ENCODE measurements around the gene PRAMEF12. TPM values are rescaled to one million over a fixed set of nuclear protein-coding genes. Genes with fewer than 3 reads are reported as not detected.

PRAMEF12 gene
- polyA plus RNA-seq, 1 of the 3 experiments (the other 2 are of a cell fraction): not detected

DNA sequence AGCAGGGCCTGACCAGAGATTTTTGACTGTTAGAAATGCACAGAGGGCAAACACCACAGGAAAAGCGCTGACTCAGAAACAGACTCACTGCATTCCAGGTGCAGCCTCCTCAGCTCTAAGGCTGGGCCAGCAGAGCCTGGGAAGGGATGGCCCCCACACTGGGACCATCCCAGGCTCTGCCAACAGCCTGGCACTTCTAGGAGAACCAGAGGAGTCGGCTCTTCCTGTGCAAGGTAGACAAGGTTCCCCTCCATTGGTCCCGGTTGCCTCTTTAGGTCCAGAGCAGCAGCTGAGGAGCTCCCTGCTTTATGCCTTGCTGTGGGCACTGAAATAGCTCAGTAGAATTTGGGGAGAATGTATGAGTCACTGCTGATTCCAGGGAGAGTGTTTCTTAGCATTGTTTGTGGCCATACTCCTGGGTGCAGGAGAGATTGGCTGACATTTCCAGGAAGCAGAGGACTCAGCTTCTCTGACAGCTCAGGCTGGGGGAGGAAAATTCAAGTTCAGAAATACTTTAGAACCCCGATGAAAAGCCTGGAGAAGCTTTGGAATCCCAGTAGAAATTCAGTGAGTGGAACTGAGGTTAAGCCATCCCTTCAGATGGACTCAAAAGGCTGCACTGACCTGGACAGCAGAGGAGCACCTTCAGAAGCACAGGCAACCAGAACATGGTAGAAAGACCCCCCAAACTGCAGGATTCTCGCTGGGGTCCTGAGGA is 37.3 kb downstream of the PRAMEF12 start:
- Histone ChIP-seq H4K20me1 (ENCODE audit: insufficient read depth) (no peaks in the 10 kb centered on the region), H3K27ac (ENCODE audit: low read depth in 2 of 2, low read length in 1 of 2) (peak overlapping the region in 1 of 2 experiments; percentile 24; a peak in 1 of 4 replicates), H3K9ac (peak overlapping the region; percentile 28; the same call in 1 of the 2 replicates), H3K4me2 (peak overlapping the region; percentile 68), H3K9me2 (no peaks in the 10 kb centered on the region), H2AFZ (ENCODE audit: low read depth) (peak overlapping the region; percentile 35; the same call in 1 of the 2 replicates), H3F3A (replicated peaks; ENCODE audit: insufficient read depth) (no peaks in the 10 kb centered on the region), H3K27me3 (ENCODE audit: insufficient read depth) (no peaks in the 10 kb centered on the region), H3K9me3 (no peaks in the 10 kb centered on the region), H3K36me3 (replicated peaks in 1 of 2; ENCODE audit: control insufficient read depth in 1 of 2, insufficient read depth in 2 of 2, low read length in 1 of 2) (no peaks in the 10 kb centered on the region), H3K79me2 (ENCODE audit: insufficient read depth) (no peaks in the 10 kb centered on the region), H3K4me3 (ENCODE audit: low read depth in 2 of 2, low read length in 1 of 2) (no peak overlapping the region), H3K4me1 (ENCODE audit: control insufficient read depth in 1 of 2, insufficient read depth in 2 of 2, low read depth in 1 of 2, low read length in 1 of 2) (no peaks in the 10 kb centered on the region)
- no peak for DNase-seq
- ChIA-PET POLR2A (no interaction called here), CTCF (no interaction called here)
- 0% methylated on average over 1 of the region's 5 CpGs for WGBS (ENCODE audit: low lambda C conversion rate)
- TF ChIP-seq SIN3A (IDR thresholded peaks at IDR 0.05; ENCODE audit: borderline replicate concordance, low read depth, low read length) (no peak), JUND (IDR thresholded peaks at IDR 0.05) (peak; percentile 39), YY1 (IDR thresholded peaks at IDR 0.05; ENCODE audit: low read depth) (no peak), TEAD4 (IDR thresholded peaks at IDR 0.05; ENCODE audit: borderline replicate concordance, insufficient read depth) (peak; percentile 38), EZH2phosphoT487 (IDR thresholded peaks at IDR 0.05; ENCODE audit: borderline replicate concordance, low read depth) (no peak), SMC3 (IDR thresholded peaks at IDR 0.05; ENCODE audit: low read depth, low read length) (no peak), FOSL2 (IDR thresholded peaks at IDR 0.05; ENCODE audit: borderline replicate concordance, low read depth) (peak; percentile 62; the same call in 1 of the 2 replicates), TCF12 (IDR thresholded peaks at IDR 0.05) (peak; percentile 46; the same call in 1 of the 2 replicates), MEF2A (IDR thresholded peaks at IDR 0.05; ENCODE audit: borderline replicate concordance, low read depth) (no peak), POLR2AphosphoS5 (IDR thresholded peaks at IDR 0.05; ENCODE audit: low read depth, low read length) (no peak), FOXM1 (IDR thresholded peaks at IDR 0.05; ENCODE audit: low read depth) (no peak), ELF1 (IDR thresholded peaks at IDR 0.05) (no peak)

DNA sequence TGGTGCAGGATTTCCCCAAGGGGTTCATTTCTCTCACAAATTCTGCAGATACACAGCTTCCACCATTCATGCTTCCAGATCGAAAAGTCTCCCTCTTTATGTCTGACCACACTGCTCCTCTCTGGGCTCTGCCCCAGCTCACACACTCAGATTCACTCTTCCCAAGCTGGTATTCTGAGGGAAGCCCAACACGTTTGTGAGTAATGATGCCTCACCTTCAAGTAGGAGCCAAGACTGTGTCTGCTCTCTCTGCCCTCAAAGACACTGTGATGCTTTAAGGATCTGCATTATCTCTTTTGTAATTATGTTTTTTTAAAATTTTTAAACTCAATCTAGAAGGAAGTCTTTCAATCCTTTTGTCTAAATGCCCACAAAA is 37.9 kb downstream of the PRAMEF12 start:
- DNase-seq: no peak
- no peaks in the 10 kb centered on the region for H4K20me1 ChIP-seq (ENCODE audit: insufficient read depth)
- CTCF ChIA-PET: no interaction called here
- POLR2A ChIA-PET: no interaction called here
- H3K79me2 ChIP-seq (ENCODE audit: insufficient read depth): no peaks in the 10 kb centered on the region
- WGBS (ENCODE audit: low lambda C conversion rate): 4% methylated on average over 2 of the region's 2 CpGs
- no peaks in the 10 kb centered on the region for H3K27me3 ChIP-seq (ENCODE audit: insufficient read depth)
- H3K4me1 ChIP-seq (ENCODE audit: control insufficient read depth in 1 of 2, insufficient read depth in 2 of 2, low read depth in 1 of 2, low read length in 1 of 2): no peaks in the 10 kb centered on the region
- H3K4me3 ChIP-seq (ENCODE audit: low read depth in 2 of 2, low read length in 1 of 2): no peak overlapping the region
- H2AFZ ChIP-seq (ENCODE audit: low read depth): 0 out of 2 replicates have a peak overlapping the region, but pooled peaks have one; percentile 35
- H3K9me3 ChIP-seq: no peaks in the 10 kb centered on the region
- peak overlapping the region; percentile 28; the same call in 1 of the 2 replicates for H3K9ac ChIP-seq
- H3K36me3 ChIP-seq (replicated peaks in 1 of 2; ENCODE audit: control insufficient read depth in 1 of 2, insufficient read depth in 2 of 2, low read length in 1 of 2): no peaks in the 10 kb centered on the region
- H3K27ac ChIP-seq (ENCODE audit: low read depth in 2 of 2, low read length in 1 of 2): peak overlapping the region in 1 of 2 experiments; percentile 20; a peak in 1 of 4 replicates
- peak overlapping the region; percentile 68 for H3K4me2 ChIP-seq
- H3K9me2 ChIP-seq: no peaks in the 10 kb centered on the region
- no peaks in the 10 kb centered on the region for H3F3A ChIP-seq (replicated peaks; ENCODE audit: insufficient read depth)
- no peak for TF ChIP-seq TAF1 (IDR thresholded peaks at IDR 0.05; ENCODE audit: borderline replicate concordance, low read depth, low read length)
- no peak for TF ChIP-seq FOSL2 (IDR thresholded peaks at IDR 0.05; ENCODE audit: borderline replicate concordance, low read depth)
- no peak for TF ChIP-seq TEAD4 (IDR thresholded peaks at IDR 0.05; ENCODE audit: borderline replicate concordance, insufficient read depth)
- TF ChIP-seq GATA2 (CRISPR knock-in tag; IDR thresholded peaks at IDR 0.05): no peak
- TF ChIP-seq YY1 (IDR thresholded peaks at IDR 0.05; ENCODE audit: low read depth): no peak
- no peak for TF ChIP-seq FOXM1 (IDR thresholded peaks at IDR 0.05; ENCODE audit: low read depth)
- TF ChIP-seq CTCF (IDR thresholded peaks at IDR 0.05): no peak
- no peak for TF ChIP-seq RXRA (IDR thresholded peaks at IDR 0.05; ENCODE audit: borderline replicate concordance, low read depth)
- TF ChIP-seq EP300 (IDR thresholded peaks at IDR 0.05; ENCODE audit: borderline replicate concordance in 1 of 2, low read depth in 1 of 2, low read length in 1 of 2): no peak
- TF ChIP-seq ELF1 (IDR thresholded peaks at IDR 0.05): no peak
- no peak for TF ChIP-seq TCF12 (IDR thresholded peaks at IDR 0.05)
- TF ChIP-seq, protein P1, sequence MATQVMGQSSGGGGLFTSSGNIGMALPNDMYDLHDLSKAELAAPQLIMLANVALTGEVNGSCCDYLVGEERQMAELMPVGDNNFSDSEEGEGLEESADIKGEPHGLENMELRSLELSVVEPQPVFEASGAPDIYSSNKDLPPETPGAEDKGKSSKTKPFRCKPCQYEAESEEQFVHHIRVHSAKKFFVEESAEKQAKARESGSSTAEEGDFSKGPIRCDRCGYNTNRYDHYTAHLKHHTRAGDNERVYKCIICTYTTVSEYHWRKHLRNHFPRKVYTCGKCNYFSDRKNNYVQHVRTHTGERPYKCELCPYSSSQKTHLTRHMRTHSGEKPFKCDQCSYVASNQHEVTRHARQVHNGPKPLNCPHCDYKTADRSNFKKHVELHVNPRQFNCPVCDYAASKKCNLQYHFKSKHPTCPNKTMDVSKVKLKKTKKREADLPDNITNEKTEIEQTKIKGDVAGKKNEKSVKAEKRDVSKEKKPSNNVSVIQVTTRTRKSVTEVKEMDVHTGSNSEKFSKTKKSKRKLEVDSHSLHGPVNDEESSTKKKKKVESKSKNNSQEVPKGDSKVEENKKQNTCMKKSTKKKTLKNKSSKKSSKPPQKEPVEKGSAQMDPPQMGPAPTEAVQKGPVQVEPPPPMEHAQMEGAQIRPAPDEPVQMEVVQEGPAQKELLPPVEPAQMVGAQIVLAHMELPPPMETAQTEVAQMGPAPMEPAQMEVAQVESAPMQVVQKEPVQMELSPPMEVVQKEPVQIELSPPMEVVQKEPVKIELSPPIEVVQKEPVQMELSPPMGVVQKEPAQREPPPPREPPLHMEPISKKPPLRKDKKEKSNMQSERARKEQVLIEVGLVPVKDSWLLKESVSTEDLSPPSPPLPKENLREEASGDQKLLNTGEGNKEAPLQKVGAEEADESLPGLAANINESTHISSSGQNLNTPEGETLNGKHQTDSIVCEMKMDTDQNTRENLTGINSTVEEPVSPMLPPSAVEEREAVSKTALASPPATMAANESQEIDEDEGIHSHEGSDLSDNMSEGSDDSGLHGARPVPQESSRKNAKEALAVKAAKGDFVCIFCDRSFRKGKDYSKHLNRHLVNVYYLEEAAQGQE (IDR thresholded peaks at IDR 0.05; ENCODE audit: low read depth, low read length): no peak
- TF ChIP-seq MEF2A (IDR thresholded peaks at IDR 0.05; ENCODE audit: borderline replicate concordance, low read depth): no peak
- no peak for TF ChIP-seq NFIC (IDR thresholded peaks at IDR 0.05; ENCODE audit: borderline replicate concordance)
- TF ChIP-seq, protein P2, sequence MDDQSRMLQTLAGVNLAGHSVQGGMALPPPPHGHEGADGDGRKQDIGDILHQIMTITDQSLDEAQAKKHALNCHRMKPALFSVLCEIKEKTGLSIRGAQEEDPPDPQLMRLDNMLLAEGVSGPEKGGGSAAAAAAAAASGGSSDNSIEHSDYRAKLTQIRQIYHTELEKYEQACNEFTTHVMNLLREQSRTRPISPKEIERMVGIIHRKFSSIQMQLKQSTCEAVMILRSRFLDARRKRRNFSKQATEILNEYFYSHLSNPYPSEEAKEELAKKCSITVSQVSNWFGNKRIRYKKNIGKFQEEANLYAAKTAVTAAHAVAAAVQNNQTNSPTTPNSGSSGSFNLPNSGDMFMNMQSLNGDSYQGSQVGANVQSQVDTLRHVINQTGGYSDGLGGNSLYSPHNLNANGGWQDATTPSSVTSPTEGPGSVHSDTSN (IDR thresholded peaks at IDR 0.05): no peak

All from SK-N-SH (cell line).